ENCODE measurements around the gene ARHGEF4. TPM values are rescaled to one million over a fixed set of nuclear protein-coding genes. Genes with fewer than 3 reads are reported as not detected.

The ARHGEF4 gene
- total and polyA plus RNA-seq, 2 experiments from 2014 or later, result 4.6 to 16.6 TPM

GRCh38 chr2:130966775-130967490, 130.2 kb downstream of the ARHGEF4 start:
- Histone ChIP-seq H3K27me3 (ENCODE audit: insufficient read depth) (peaks cover 38% of the 10 kb centered on the region), H3K79me2 (replicated peaks; ENCODE audit: insufficient read depth) (no peaks in the 10 kb centered on the region), H3F3A (replicated peaks; ENCODE audit: low read depth) (peaks cover 7% of the 10 kb centered on the region; the same call in 1 of the 2 replicates), H3K9me2 (ENCODE audit: insufficient read depth) (no peaks in the 10 kb centered on the region), H2AFZ (peak overlapping the region; percentile 57), H4K20me1 (replicated peaks; ENCODE audit: insufficient read depth) (no peaks in the 10 kb centered on the region), H3K4me2 (peak overlapping the region; percentile 53), H3K27ac (ENCODE audit: low read depth) (no peak overlapping the region), H3K4me1 (ENCODE audit: insufficient read depth) (peaks cover 27% of the 10 kb centered on the region), H3K4me3 (no peak overlapping the region), H3K36me3 (ENCODE audit: insufficient read depth) (no peaks in the 10 kb centered on the region)
- peaks cover 40% of the 10 kb centered on the region for H3K27me3 Mint-ChIP-seq (ENCODE audit: insufficient read depth, low read depth, poor library complexity)
- 0 out of 2 replicates have a peak overlapping the region, but pooled peaks have one; percentile 14 for H3K27ac Mint-ChIP-seq
- H3K9me3 Mint-ChIP-seq, result no peaks in the 10 kb centered on the region; the same call in 2 of the 3 replicates
- no peaks in the 10 kb centered on the region; the same call in 2 of the 3 replicates for H3K36me3 Mint-ChIP-seq (ENCODE audit: low read depth)
- H3K4me1 Mint-ChIP-seq, result peaks cover 45% of the 10 kb centered on the region
- peak overlapping the region; percentile 29; the same call in 2 of the 3 replicates for H3K4me3 Mint-ChIP-seq
- no peak for TF ChIP-seq NANOG (IDR thresholded peaks at IDR 0.05; ENCODE audit: borderline replicate concordance)
- no peak for TF ChIP-seq REST (IDR thresholded peaks at IDR 0.05; ENCODE audit: unreplicated experiment)
- no peak for TF ChIP-seq EZH2 (IDR thresholded peaks at IDR 0.05; ENCODE audit: low read depth, unreplicated experiment)
- no peak for TF ChIP-seq CREB1 (CRISPR knock-in tag; IDR thresholded peaks at IDR 0.05; ENCODE audit: low read depth)
- TF ChIP-seq, protein P1, sequence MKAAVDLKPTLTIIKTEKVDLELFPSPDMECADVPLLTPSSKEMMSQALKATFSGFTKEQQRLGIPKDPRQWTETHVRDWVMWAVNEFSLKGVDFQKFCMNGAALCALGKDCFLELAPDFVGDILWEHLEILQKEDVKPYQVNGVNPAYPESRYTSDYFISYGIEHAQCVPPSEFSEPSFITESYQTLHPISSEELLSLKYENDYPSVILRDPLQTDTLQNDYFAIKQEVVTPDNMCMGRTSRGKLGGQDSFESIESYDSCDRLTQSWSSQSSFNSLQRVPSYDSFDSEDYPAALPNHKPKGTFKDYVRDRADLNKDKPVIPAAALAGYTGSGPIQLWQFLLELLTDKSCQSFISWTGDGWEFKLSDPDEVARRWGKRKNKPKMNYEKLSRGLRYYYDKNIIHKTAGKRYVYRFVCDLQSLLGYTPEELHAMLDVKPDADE (IDR thresholded peaks at IDR 0.05), result no peak
- TF ChIP-seq POLR2AphosphoS5 (IDR thresholded peaks at IDR 0.05; ENCODE audit: low read depth), result no peak
- no peak for TF ChIP-seq JUNB (IDR thresholded peaks at IDR 0.05; ENCODE audit: unreplicated experiment)
- no peak for TF ChIP-seq EZH2phosphoT487 (IDR thresholded peaks at IDR 0.05; ENCODE audit: unreplicated experiment)
- TF ChIP-seq STAT1 (IDR thresholded peaks at IDR 0.05; ENCODE audit: unreplicated experiment), result no peak
- TF ChIP-seq ZNF114 (CRISPR knock-in tag; IDR thresholded peaks at IDR 0.05), result no peak
- no peak for TF ChIP-seq ZNF462 (CRISPR knock-in tag; IDR thresholded peaks at IDR 0.05)
- no peak for TF ChIP-seq CTCF (conservative IDR thresholded peaks at IDR 0.05; ENCODE audit: low read depth in 2 of 2)
- no peak for TF ChIP-seq ZNF331 (CRISPR knock-in tag; IDR thresholded peaks at IDR 0.05; ENCODE audit: low read depth)
- ATAC-seq, result peak; percentile 6
- peak; percentile 17 for DNase-seq (ENCODE audit: low spot score)

Data from GM23338 (cell line).